GM12891 (cell line): ENCODE data around the gene PPM1A.

Experiments
- PAX5 ChIP-seq: IDR thresholded peaks from 2 replicates; pipeline ENCODE4 v1.6.1; 2011; ENCODE audit warnings: low read length, moderate library complexity, mild to moderate bottlenecking; ENCODE audit not compliant: insufficient read depth, severe bottlenecking
- POLR2A ChIP-seq: IDR thresholded peaks from 2 replicates; pipeline ENCODE4 v1.6.1; 2011; ENCODE audit warnings: low read depth, low read length, control low read depth
- POLR2AphosphoS5 ChIP-seq: IDR thresholded peaks from 2 replicates; pipeline ENCODE4 v1.6.1; 2011; ENCODE audit warnings: low read depth, low read length, control low read depth
- POU2F2 ChIP-seq: IDR thresholded peaks from 2 replicates; pipeline ENCODE4 v1.6.1; 2011; ENCODE audit warnings: low read depth, mild to moderate bottlenecking, control low read depth, low read length, moderate library complexity
- SPI1 ChIP-seq: IDR thresholded peaks from 2 replicates; pipeline ENCODE4 v1.6.1; 2011; ENCODE audit warnings: low read depth, low read length, control low read depth
- TAF1 ChIP-seq: IDR thresholded peaks from 2 replicates; pipeline ENCODE4 v1.6.1; 2011; ENCODE audit warnings: low read depth, low read length, control low read depth

DNA sequence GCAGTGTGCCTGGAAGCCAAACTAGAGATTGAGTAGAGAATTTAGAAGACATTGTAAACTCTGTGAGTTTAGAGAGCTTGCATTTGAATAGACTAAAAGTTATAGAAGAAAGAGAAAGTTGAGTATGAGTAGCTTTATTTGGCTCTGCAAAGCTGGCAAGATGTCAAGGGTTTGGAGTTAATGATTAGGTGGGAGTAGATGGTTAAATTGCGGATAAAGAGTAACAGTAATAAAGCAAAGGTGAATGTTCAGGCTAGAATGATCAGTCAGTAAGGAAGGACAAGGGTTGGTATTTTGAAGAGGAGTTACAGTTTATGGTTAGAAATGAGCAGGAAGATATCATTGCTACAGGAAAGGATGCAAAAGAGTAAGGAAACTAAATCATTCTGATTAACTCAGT lies 5.2 kb downstream of the PPM1A start:
- TF ChIP-seq POLR2A: no peak
- TF ChIP-seq POU2F2: no peak
- no peak for TF ChIP-seq POLR2AphosphoS5
- TF ChIP-seq TAF1: no peak
- no peak for TF ChIP-seq SPI1
- no peak for TF ChIP-seq PAX5
